Measurements from ENCODE around the gene CCDC120.

Gene CCDC120

GRCh38 chrX:49053223-49054072 lies 5.4 kb upstream of the CCDC120 start:
- H3K9me3 Mint-ChIP-seq = no peaks in the 10 kb centered on the region
- peak overlapping the region; percentile 81 for H3K4me3 Mint-ChIP-seq
- no peaks in the 10 kb centered on the region for H3K36me3 Mint-ChIP-seq (ENCODE audit: low read depth)
- peak; percentile 45 for DNase-seq (ENCODE audit: low spot score)
- peak overlapping the region; percentile 90 for H3K27ac Mint-ChIP-seq
- H3K27me3 Mint-ChIP-seq (ENCODE audit: low read depth) = no peaks in the 10 kb centered on the region
- peaks cover 21% of the 10 kb centered on the region for H3K4me1 Mint-ChIP-seq (ENCODE audit: low read depth)

- no peak for DNase-seq (ENCODE audit: low spot score)
- Mint-ChIP-seq H3K27ac (peak overlapping the region; percentile 83), H3K9me3 (no peaks in the 10 kb centered on the region), H3K4me1 (ENCODE audit: low read depth) (peaks cover 21% of the 10 kb centered on the region), H3K36me3 (ENCODE audit: low read depth) (no peaks in the 10 kb centered on the region), H3K4me3 (peak overlapping the region; percentile 81), H3K27me3 (ENCODE audit: low read depth) (no peaks in the 10 kb centered on the region)
Observed at GRCh38 chrX:49054073-49054762, 4.6 kb upstream of the CCDC120 start.

- H3K9me3 Mint-ChIP-seq = no peaks in the 10 kb centered on the region
- H3K4me1 Mint-ChIP-seq (ENCODE audit: low read depth) = peaks cover 9% of the 10 kb centered on the region
- H3K27me3 Mint-ChIP-seq (ENCODE audit: low read depth) = no peaks in the 10 kb centered on the region
- H3K4me3 Mint-ChIP-seq = no peak overlapping the region
- no peak overlapping the region for H3K27ac Mint-ChIP-seq
- DNase-seq (ENCODE audit: low spot score) = no peak
- no peaks in the 10 kb centered on the region for H3K36me3 Mint-ChIP-seq (ENCODE audit: low read depth)
Observed at GRCh38 chrX:49059201-49059600, 402 bp downstream of the CCDC120 start.

- no peak overlapping the region for H3K4me3 Mint-ChIP-seq
- no peaks in the 10 kb centered on the region for H3K36me3 Mint-ChIP-seq (ENCODE audit: low read depth)
- H3K9me3 Mint-ChIP-seq = no peaks in the 10 kb centered on the region
- no peak overlapping the region for H3K27ac Mint-ChIP-seq
- no peak for DNase-seq (ENCODE audit: low spot score)
- H3K27me3 Mint-ChIP-seq (ENCODE audit: low read depth) = no peaks in the 10 kb centered on the region
- H3K4me1 Mint-ChIP-seq (ENCODE audit: low read depth) = peaks cover 4% of the 10 kb centered on the region
Observed at GRCh38 chrX:49059681-49060085, 884 bp downstream of the CCDC120 start.

- no peaks in the 10 kb centered on the region for H3K4me1 Mint-ChIP-seq (ENCODE audit: low read depth)
- no peak overlapping the region for H3K4me3 Mint-ChIP-seq
- no peak for DNase-seq (ENCODE audit: low spot score)
- H3K36me3 Mint-ChIP-seq (ENCODE audit: low read depth) = no peaks in the 10 kb centered on the region
- H3K9me3 Mint-ChIP-seq = no peaks in the 10 kb centered on the region
- H3K27ac Mint-ChIP-seq = no peak overlapping the region
- H3K27me3 Mint-ChIP-seq (ENCODE audit: low read depth) = no peaks in the 10 kb centered on the region
Observed at GRCh38 chrX:49060914-49061313, 2.1 kb downstream of the CCDC120 start.

- no peaks in the 10 kb centered on the region for H3K4me1 Mint-ChIP-seq (ENCODE audit: low read depth)
- no peaks in the 10 kb centered on the region for H3K9me3 Mint-ChIP-seq
- H3K27ac Mint-ChIP-seq = no peak overlapping the region
- no peak overlapping the region for H3K4me3 Mint-ChIP-seq
- no peak for DNase-seq (ENCODE audit: low spot score)
- H3K27me3 Mint-ChIP-seq (ENCODE audit: low read depth) = no peaks in the 10 kb centered on the region
- H3K36me3 Mint-ChIP-seq (ENCODE audit: low read depth) = no peaks in the 10 kb centered on the region
Observed at GRCh38 chrX:49061490-49061889, 2.7 kb downstream of the CCDC120 start.

GRCh38 chrX:49061916-49062315 lies 3.1 kb downstream of the CCDC120 start:
- Mint-ChIP-seq H3K27ac (no peak overlapping the region), H3K9me3 (no peaks in the 10 kb centered on the region), H3K4me3 (no peak overlapping the region), H3K36me3 (ENCODE audit: low read depth) (no peaks in the 10 kb centered on the region), H3K4me1 (ENCODE audit: low read depth) (no peaks in the 10 kb centered on the region), H3K27me3 (ENCODE audit: low read depth) (no peaks in the 10 kb centered on the region)
- DNase-seq (ENCODE audit: low spot score) = no peak

GRCh38 chrX:49063715-49064114 lies 4.9 kb downstream of the CCDC120 start:
- Mint-ChIP-seq H3K27me3 (ENCODE audit: low read depth) (no peaks in the 10 kb centered on the region), H3K4me1 (ENCODE audit: low read depth) (no peaks in the 10 kb centered on the region), H3K9me3 (no peaks in the 10 kb centered on the region), H3K36me3 (ENCODE audit: low read depth) (no peaks in the 10 kb centered on the region), H3K27ac (no peak overlapping the region), H3K4me3 (no peak overlapping the region)
- no peak for DNase-seq (ENCODE audit: low spot score)

- Mint-ChIP-seq H3K9me3 (no peaks in the 10 kb centered on the region), H3K27me3 (ENCODE audit: low read depth) (no peaks in the 10 kb centered on the region), H3K36me3 (ENCODE audit: low read depth) (no peaks in the 10 kb centered on the region), H3K27ac (no peak overlapping the region), H3K4me3 (no peak overlapping the region), H3K4me1 (ENCODE audit: low read depth) (no peaks in the 10 kb centered on the region)
- no peak for DNase-seq (ENCODE audit: low spot score)
Observed at GRCh38 chrX:49064303-49064702, 5.5 kb downstream of the CCDC120 start.

- H3K36me3 Mint-ChIP-seq (ENCODE audit: low read depth) = no peaks in the 10 kb centered on the region
- DNase-seq (ENCODE audit: low spot score) = no peak
- H3K4me3 Mint-ChIP-seq = no peak overlapping the region
- no peak overlapping the region for H3K27ac Mint-ChIP-seq
- no peaks in the 10 kb centered on the region for H3K9me3 Mint-ChIP-seq
- H3K27me3 Mint-ChIP-seq (ENCODE audit: low read depth) = no peaks in the 10 kb centered on the region
- no peaks in the 10 kb centered on the region for H3K4me1 Mint-ChIP-seq (ENCODE audit: low read depth)
Observed at GRCh38 chrX:49064735-49065134, 5.9 kb downstream of the CCDC120 start.

- Mint-ChIP-seq H3K36me3 (ENCODE audit: low read depth) (no peaks in the 10 kb centered on the region), H3K4me1 (ENCODE audit: low read depth) (no peaks in the 10 kb centered on the region), H3K4me3 (no peak overlapping the region), H3K27ac (no peak overlapping the region), H3K27me3 (ENCODE audit: low read depth) (no peaks in the 10 kb centered on the region), H3K9me3 (no peaks in the 10 kb centered on the region)
- no peak for DNase-seq (ENCODE audit: low spot score)
Observed at GRCh38 chrX:49066278-49066677, 7.5 kb downstream of the CCDC120 start.

GRCh38 chrX:49066690-49067089 lies 7.9 kb downstream of the CCDC120 start:
- Mint-ChIP-seq H3K4me1 (ENCODE audit: low read depth) (no peaks in the 10 kb centered on the region), H3K27me3 (ENCODE audit: low read depth) (no peaks in the 10 kb centered on the region), H3K4me3 (no peak overlapping the region), H3K27ac (no peak overlapping the region), H3K36me3 (ENCODE audit: low read depth) (no peaks in the 10 kb centered on the region), H3K9me3 (no peaks in the 10 kb centered on the region)
- no peak for DNase-seq (ENCODE audit: low spot score)

GRCh38 chrX:49067285-49068120 lies 8.7 kb downstream of the CCDC120 start:
- Mint-ChIP-seq H3K36me3 (ENCODE audit: low read depth) (no peaks in the 10 kb centered on the region), H3K27ac (no peak overlapping the region), H3K4me1 (ENCODE audit: low read depth) (peaks cover 2% of the 10 kb centered on the region), H3K9me3 (no peaks in the 10 kb centered on the region), H3K27me3 (ENCODE audit: low read depth) (no peaks in the 10 kb centered on the region), H3K4me3 (no peak overlapping the region)
- no peak for DNase-seq (ENCODE audit: low spot score)

- no peaks in the 10 kb centered on the region for H3K9me3 Mint-ChIP-seq
- peaks cover 11% of the 10 kb centered on the region for H3K4me1 Mint-ChIP-seq (ENCODE audit: low read depth)
- no peak overlapping the region for H3K4me3 Mint-ChIP-seq
- H3K36me3 Mint-ChIP-seq (ENCODE audit: low read depth) = peaks cover 10% of the 10 kb centered on the region
- H3K27ac Mint-ChIP-seq = no peak overlapping the region
- no peak for DNase-seq (ENCODE audit: low spot score)
- no peaks in the 10 kb centered on the region for H3K27me3 Mint-ChIP-seq (ENCODE audit: low read depth)
Observed at GRCh38 chrX:49069038-49069437, 10.2 kb downstream of the CCDC120 start.
